Measurements from ENCODE around the gene BEGAIN.

DNA sequence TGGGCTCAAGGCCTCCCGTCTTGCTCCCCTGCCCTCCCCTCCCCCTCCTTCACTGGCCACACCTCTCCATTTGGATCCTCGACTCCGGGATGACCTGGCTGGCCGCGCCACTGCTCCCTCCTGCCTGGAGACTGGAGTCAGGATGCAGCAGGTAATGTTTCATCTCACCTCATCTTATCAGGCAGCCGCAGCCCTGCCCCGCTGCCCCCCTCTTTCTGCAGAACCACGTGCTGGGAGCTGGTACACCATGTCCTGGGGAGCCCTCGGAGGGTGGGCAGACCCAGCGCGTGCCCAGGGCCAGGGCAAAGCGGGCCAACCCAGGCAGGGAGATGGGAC is 31.1 kb downstream of the BEGAIN start:
- TF ChIP-seq, protein P1, sequence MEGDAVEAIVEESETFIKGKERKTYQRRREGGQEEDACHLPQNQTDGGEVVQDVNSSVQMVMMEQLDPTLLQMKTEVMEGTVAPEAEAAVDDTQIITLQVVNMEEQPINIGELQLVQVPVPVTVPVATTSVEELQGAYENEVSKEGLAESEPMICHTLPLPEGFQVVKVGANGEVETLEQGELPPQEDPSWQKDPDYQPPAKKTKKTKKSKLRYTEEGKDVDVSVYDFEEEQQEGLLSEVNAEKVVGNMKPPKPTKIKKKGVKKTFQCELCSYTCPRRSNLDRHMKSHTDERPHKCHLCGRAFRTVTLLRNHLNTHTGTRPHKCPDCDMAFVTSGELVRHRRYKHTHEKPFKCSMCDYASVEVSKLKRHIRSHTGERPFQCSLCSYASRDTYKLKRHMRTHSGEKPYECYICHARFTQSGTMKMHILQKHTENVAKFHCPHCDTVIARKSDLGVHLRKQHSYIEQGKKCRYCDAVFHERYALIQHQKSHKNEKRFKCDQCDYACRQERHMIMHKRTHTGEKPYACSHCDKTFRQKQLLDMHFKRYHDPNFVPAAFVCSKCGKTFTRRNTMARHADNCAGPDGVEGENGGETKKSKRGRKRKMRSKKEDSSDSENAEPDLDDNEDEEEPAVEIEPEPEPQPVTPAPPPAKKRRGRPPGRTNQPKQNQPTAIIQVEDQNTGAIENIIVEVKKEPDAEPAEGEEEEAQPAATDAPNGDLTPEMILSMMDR (conservative IDR thresholded peaks at IDR 0.05; ENCODE audit: low read length): no peak
- TF ChIP-seq EZH2phosphoT487 (IDR thresholded peaks at IDR 0.05; ENCODE audit: borderline replicate concordance, low read depth, low read length): no peak
